Measurements from ENCODE around the gene AFF3. TPM values are rescaled to one million over a fixed set of nuclear protein-coding genes. Genes with fewer than 3 reads are reported as not detected.
"Not testable (repeated sequence)": the region's sequence is repeated elsewhere in the genome, so short reads cannot be mapped to it uniquely, and the experiment has no call there.

The AFF3 gene
- total RNA-seq, 1 experiment from 2014 or later: not detected

DNA sequence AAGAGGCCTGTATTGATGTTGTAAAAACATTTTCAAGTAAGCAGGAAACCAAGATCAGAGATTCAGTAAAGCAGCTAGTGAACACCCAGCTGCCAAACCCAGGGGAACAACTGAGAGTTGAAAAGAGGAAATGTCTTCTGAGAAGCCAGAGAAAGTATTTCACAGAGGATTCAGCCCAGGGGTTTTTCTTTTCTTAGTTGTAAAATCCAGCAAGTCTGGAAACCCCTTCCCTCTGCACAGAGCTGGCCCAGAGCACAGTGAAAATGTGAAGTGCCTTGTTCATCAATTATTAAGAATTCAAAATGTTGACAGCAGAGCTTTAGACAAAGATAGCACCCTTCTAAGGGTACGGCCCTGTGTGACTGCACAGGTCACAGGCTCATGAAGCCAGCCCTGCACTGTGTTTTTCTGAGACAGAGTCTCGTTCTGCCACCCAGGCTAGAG is 28.4 kb downstream of the AFF3 start:
- no peak overlapping the region for H2AFZ ChIP-seq
- H3K79me2 ChIP-seq (ENCODE audit: low read depth): no peaks in the 10 kb centered on the region
- no peaks in the 10 kb centered on the region for H4K20me1 ChIP-seq (ENCODE audit: insufficient read depth)
- H3K4me1 ChIP-seq (replicated peaks; ENCODE audit: insufficient read depth): no peaks in the 10 kb centered on the region
- no peak overlapping the region for H3K4me3 ChIP-seq
- no TSS peak for BruUV-seq (replicated peaks)
- intact Hi-C loops (cut with micrococcal nuclease; ENCODE audit: unreplicated experiment): no loop called here
- POLR2A ChIA-PET (ENCODE audit: unreplicated experiment): no interaction called here
- H3K36me3 ChIP-seq (ENCODE audit: low read depth): no peaks in the 10 kb centered on the region
- H3F3A ChIP-seq (ENCODE audit: insufficient read depth, low read depth): no peaks in the 10 kb centered on the region
- CTCF ChIA-PET: no interaction called here
- H3K9me3 ChIP-seq (ENCODE audit: insufficient read depth, low read depth): no peaks in the 10 kb centered on the region
- no peaks in the 10 kb centered on the region for H3K9me2 ChIP-seq (ENCODE audit: insufficient read depth)
- no peak overlapping the region for H3K27ac ChIP-seq
- TF ChIP-seq EZH2 (IDR thresholded peaks at IDR 0.05; ENCODE audit: low read depth): no peak
- TF ChIP-seq, protein P1, sequence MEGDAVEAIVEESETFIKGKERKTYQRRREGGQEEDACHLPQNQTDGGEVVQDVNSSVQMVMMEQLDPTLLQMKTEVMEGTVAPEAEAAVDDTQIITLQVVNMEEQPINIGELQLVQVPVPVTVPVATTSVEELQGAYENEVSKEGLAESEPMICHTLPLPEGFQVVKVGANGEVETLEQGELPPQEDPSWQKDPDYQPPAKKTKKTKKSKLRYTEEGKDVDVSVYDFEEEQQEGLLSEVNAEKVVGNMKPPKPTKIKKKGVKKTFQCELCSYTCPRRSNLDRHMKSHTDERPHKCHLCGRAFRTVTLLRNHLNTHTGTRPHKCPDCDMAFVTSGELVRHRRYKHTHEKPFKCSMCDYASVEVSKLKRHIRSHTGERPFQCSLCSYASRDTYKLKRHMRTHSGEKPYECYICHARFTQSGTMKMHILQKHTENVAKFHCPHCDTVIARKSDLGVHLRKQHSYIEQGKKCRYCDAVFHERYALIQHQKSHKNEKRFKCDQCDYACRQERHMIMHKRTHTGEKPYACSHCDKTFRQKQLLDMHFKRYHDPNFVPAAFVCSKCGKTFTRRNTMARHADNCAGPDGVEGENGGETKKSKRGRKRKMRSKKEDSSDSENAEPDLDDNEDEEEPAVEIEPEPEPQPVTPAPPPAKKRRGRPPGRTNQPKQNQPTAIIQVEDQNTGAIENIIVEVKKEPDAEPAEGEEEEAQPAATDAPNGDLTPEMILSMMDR (conservative IDR thresholded peaks at IDR 0.05): no peak
- no peak overlapping the region for H3K4me2 ChIP-seq
- peaks cover 24% of the 10 kb centered on the region for H3K27me3 ChIP-seq (ENCODE audit: insufficient read depth, low read depth)
- DNase-seq: no peak

DNA sequence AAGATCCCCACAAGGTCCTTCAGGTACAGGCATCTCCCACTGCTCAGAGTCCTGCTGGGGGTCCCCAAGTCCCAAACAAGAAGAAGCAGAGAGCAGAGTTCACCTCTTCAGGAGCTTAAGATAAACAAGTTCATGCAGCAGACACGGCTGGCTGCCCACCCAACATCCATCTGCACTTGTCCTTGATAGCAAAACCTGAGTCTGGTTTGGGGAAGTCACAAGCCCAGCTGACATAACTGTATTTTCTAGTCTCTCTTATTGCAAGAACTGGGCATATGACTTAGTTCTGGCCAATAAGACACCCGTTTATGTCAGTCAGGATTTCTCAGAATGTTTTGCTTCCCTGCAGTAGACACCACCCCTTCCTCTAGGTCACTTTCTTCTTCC is 31.8 kb downstream of the AFF3 start:
- DNase-seq: no peak
- H2AFZ ChIP-seq: no peak overlapping the region
- ChIA-PET CTCF (no interaction called here), POLR2A (ENCODE audit: unreplicated experiment) (no interaction called here)
- TF ChIP-seq EZH2 (IDR thresholded peaks at IDR 0.05; ENCODE audit: low read depth): no peak
- TF ChIP-seq, protein P1 (conservative IDR thresholded peaks at IDR 0.05): no peak
- H3K9me2 ChIP-seq (ENCODE audit: insufficient read depth): no peaks in the 10 kb centered on the region
- intact Hi-C loops (cut with micrococcal nuclease; ENCODE audit: unreplicated experiment): no loop called here
- H3F3A ChIP-seq (ENCODE audit: insufficient read depth, low read depth): no peaks in the 10 kb centered on the region
- H3K36me3 ChIP-seq (ENCODE audit: low read depth): no peaks in the 10 kb centered on the region
- no peaks in the 10 kb centered on the region for H3K9me3 ChIP-seq (ENCODE audit: insufficient read depth, low read depth)
- H3K4me1 ChIP-seq (replicated peaks; ENCODE audit: insufficient read depth): no peaks in the 10 kb centered on the region
- BruUV-seq (replicated peaks): no TSS peak
- no peak overlapping the region for H3K27ac ChIP-seq
- no peaks in the 10 kb centered on the region for H4K20me1 ChIP-seq (ENCODE audit: insufficient read depth)
- no peak overlapping the region for H3K4me3 ChIP-seq
- peaks cover 53% of the 10 kb centered on the region for H3K27me3 ChIP-seq (ENCODE audit: insufficient read depth, low read depth)
- no peaks in the 10 kb centered on the region for H3K79me2 ChIP-seq (ENCODE audit: low read depth)
- no peak overlapping the region for H3K4me2 ChIP-seq

DNA sequence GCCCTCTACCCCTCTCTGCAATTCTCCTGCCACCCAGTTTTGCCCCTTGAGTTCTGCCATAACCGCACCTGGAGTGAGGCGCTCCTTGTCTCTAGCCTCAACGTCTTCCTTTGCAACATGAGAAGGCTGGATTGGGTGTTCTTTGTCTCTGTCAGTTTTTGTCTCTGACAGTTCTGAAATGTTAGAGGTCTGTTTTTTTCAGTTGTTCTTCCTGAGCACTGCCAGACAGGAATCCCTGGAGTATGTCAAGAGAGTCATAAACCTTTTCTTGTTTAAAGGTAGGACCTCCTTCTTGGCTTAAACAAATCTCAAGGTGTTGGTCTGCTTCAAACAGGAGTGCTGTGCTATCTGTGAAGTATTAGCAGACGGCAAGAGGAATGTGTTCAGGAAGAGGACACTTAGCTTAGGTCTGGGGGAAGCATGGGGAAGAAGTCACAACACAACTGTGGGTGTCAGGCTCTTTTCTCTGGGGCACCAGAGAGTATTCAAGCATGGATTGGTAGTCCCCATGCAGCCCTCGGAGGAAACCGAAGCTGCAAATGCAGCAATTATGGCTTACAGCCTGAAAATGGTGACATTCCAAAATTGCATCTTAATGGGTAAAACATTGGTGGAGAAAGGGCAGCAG is 32.3 kb downstream of the AFF3 start:
- intact Hi-C loops (cut with micrococcal nuclease; ENCODE audit: unreplicated experiment): no loop called here
- no peak for TF ChIP-seq EZH2 (IDR thresholded peaks at IDR 0.05; ENCODE audit: low read depth)
- TF ChIP-seq, protein P1 (conservative IDR thresholded peaks at IDR 0.05): no peak
- BruUV-seq (replicated peaks): no TSS peak
- Histone ChIP-seq H3K9me2 (ENCODE audit: insufficient read depth) (no peaks in the 10 kb centered on the region), H3F3A (ENCODE audit: insufficient read depth, low read depth) (no peaks in the 10 kb centered on the region), H3K27me3 (ENCODE audit: insufficient read depth, low read depth) (peaks cover 57% of the 10 kb centered on the region), H4K20me1 (ENCODE audit: insufficient read depth) (no peaks in the 10 kb centered on the region), H3K4me2 (no peak overlapping the region), H3K27ac (no peak overlapping the region), H3K9me3 (ENCODE audit: insufficient read depth, low read depth) (no peaks in the 10 kb centered on the region), H3K4me3 (no peak overlapping the region), H3K79me2 (ENCODE audit: low read depth) (no peaks in the 10 kb centered on the region), H3K36me3 (ENCODE audit: low read depth) (no peaks in the 10 kb centered on the region), H2AFZ (no peak overlapping the region), H3K4me1 (replicated peaks; ENCODE audit: insufficient read depth) (no peaks in the 10 kb centered on the region)
- ChIA-PET CTCF (no interaction called here), POLR2A (ENCODE audit: unreplicated experiment) (no interaction called here)
- DNase-seq: no peak

DNA sequence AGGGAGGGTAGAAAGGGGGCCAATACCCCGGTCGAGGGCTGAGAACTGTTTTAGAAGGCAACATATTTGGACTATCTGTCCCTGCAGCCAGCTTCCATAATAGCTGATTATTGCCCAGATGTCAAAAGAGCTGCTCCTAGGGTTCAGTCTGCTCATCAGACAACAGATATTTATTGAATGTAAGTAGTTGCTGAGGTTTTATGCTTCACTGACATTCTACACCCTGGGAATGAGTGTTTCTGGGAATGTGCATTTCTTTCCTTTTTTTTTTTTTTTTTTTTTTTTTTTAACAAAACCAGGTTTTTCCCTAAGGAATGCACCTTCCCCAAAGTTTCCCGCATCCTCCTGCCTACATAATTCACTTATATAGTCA is 33.8 kb downstream of the AFF3 start:
- H3K4me1 ChIP-seq (replicated peaks; ENCODE audit: insufficient read depth); H3K9me2 ChIP-seq (ENCODE audit: insufficient read depth); POLR2A ChIA-PET (ENCODE audit: unreplicated experiment); H2AFZ ChIP-seq; H3K79me2 ChIP-seq (ENCODE audit: low read depth); H3K36me3 ChIP-seq (ENCODE audit: low read depth); CTCF ChIA-PET; H3K4me3 ChIP-seq; H3K4me2 ChIP-seq; H3K27ac ChIP-seq; BruUV-seq (replicated peaks); H3K9me3 ChIP-seq (ENCODE audit: insufficient read depth, low read depth); DNase-seq; intact Hi-C loops (cut with micrococcal nuclease; ENCODE audit: unreplicated experiment); H4K20me1 ChIP-seq (ENCODE audit: insufficient read depth); H3F3A ChIP-seq (ENCODE audit: insufficient read depth, low read depth): not testable (repeated sequence)
- peaks cover 58% of the 10 kb centered on the region for H3K27me3 ChIP-seq (ENCODE audit: insufficient read depth, low read depth)

All from PC-9 (cell line).